Panc1 (cell line): ENCODE measurements around the gene SGF29. TPM values are rescaled to one million over a fixed set of nuclear protein-coding genes. Genes with fewer than 3 reads are reported as not detected.

Source experiments
- ATAC-seq: fragments of 200-7000 bp; cut with Tn5 transposase; 2 replicates; pipeline ENCODE4 v1.9.1; 2020; ENCODE audit warnings: mild to moderate bottlenecking, moderate library complexity
- BruUV-seq: library from RNA; stranded (reverse); fragments of 400-500 nt; replicated peaks from 2 replicates; lab custom pipeline; 2021; lab: Mats Ljungman, UMichigan
- CTCF ChIA-PET: fragments of 300-600 bp; sonication (Branson Sonifier 250); formaldehyde crosslinking; loops from one replicate; lab custom pipeline; 2022; ENCODE audit warnings: antibody characterized with exemption; lab: Charles Lee
- POLR2A ChIA-PET: fragments of 300-600 bp; sonication (Branson Sonifier 250); formaldehyde crosslinking; loops from one replicate; lab custom pipeline; 2022; ENCODE audit warnings: antibody characterized with exemption; lab: Charles Lee
- DNase-seq: peaks from one replicate; pipeline ENCODE4 v3.0.0-alpha.2; 2010; ENCODE audit warnings: low read depth, low spot score
- H3K27ac ChIP-seq: 2 replicates; pipeline ENCODE4 v1.5.1; 2011; ENCODE audit warnings: mild to moderate bottlenecking, low read length, inconsistent platforms
- H3K27me3 ChIP-seq: fragments of 200-500 bp; sonication (Bioruptor generic); 2 replicates; pipeline ENCODE4 v1.6.0; 2014; ENCODE audit warnings: low read length, inconsistent platforms; ENCODE audit not compliant: control insufficient read depth, insufficient read depth
- H3K36me3 ChIP-seq: fragments of 200-500 bp; sonication (Bioruptor generic); 2 replicates; pipeline ENCODE4 v1.5.1; 2014; ENCODE audit warnings: inconsistent platforms, mild to moderate bottlenecking, low read length, moderate library complexity; ENCODE audit not compliant: control insufficient read depth, insufficient read depth
- H3K4me1 ChIP-seq: 2 replicates; pipeline ENCODE4 v1.5.1; 2011; ENCODE audit warnings: inconsistent platforms, mild to moderate bottlenecking, low read length, moderate library complexity; ENCODE audit not compliant: control insufficient read depth, insufficient read depth
- H3K4me3 ChIP-seq, 2 experiments: 2 replicates each; pipeline ENCODE4 v1.5.1; 2011 to 2012; ENCODE audit warnings: low read depth in 2 of 2, low read length in 2 of 2, mild to moderate bottlenecking in 2 of 2, inconsistent platforms in 1 of 2, moderate library complexity in 1 of 2
- H3K9me3 ChIP-seq: fragments of 200-500 bp; sonication (Bioruptor generic); 2 replicates; pipeline ENCODE4 v1.5.1; 2014; ENCODE audit warnings: low read depth, mild to moderate bottlenecking, inconsistent platforms, low read length, moderate library complexity; ENCODE audit not compliant: control insufficient read depth, insufficient read depth
- POLR2AphosphoS5 ChIP-seq: IDR thresholded peaks from 2 replicates; pipeline ENCODE4 v1.6.1; 2012; ENCODE audit warnings: mild to moderate bottlenecking, low read depth, low read length, moderate library complexity
- REST ChIP-seq, 2 experiments: IDR thresholded peaks; 2 replicates each; pipeline ENCODE4 v1.6.1; 2011 to 2012; ENCODE audit warnings: low read depth in 2 of 2, control low read depth in 1 of 2, low read length in 1 of 2, mild to moderate bottlenecking in 1 of 2, moderate library complexity in 1 of 2; ENCODE audit not compliant: insufficient read depth in 1 of 2
- SIN3A ChIP-seq: IDR thresholded peaks from 2 replicates; pipeline ENCODE4 v1.6.1; 2012; ENCODE audit warnings: low read depth, mild to moderate bottlenecking, low read length, moderate library complexity, borderline replicate concordance; ENCODE audit not compliant: insufficient read depth
- TCF7L2 ChIP-seq: IDR thresholded peaks from 2 replicates; pipeline ENCODE4 v1.6.1; 2011; ENCODE audit warnings: mild to moderate bottlenecking, low read depth, low read length, inconsistent platforms
- in situ Hi-C: cut with HindIII; loops from 2 replicates; pipeline ENCODE4 v1.10.0; 2016; ENCODE audit warnings: low sequenced_read_pairs, low pct_unique_long_range_greater_than_20kb
- intact Hi-C: fragments of 100-400 bp; cut with micrococcal nuclease; formaldehyde crosslinking; loops from one replicate; pipeline ENCODE4 v1.10.0; 2022; ENCODE audit not compliant: unreplicated experiment
- total RNA-seq: library from RNA; stranded (reverse); gene quantifications from one replicate; pipeline ENCODE4 v1.2.1, GENCODE V29; 2021; ENCODE audit not compliant: unreplicated experiment
- TF ChIP-seq, protein P1 (sequence below): fragments of 450-650 bp; IDR thresholded peaks from 2 replicates; pipeline ENCODE4 v1.5.1; 2017; ENCODE audit warnings: mild to moderate bottlenecking

Gene SGF29
- total RNA-seq, 1 experiment from 2014 or later, result 29.5 TPM

- no peak for ATAC-seq
- BruUV-seq, result no TSS peak
Observed at GRCh38 chr16:28604186-28604565, 50.5 kb downstream of the SGF29 start.

DNA sequence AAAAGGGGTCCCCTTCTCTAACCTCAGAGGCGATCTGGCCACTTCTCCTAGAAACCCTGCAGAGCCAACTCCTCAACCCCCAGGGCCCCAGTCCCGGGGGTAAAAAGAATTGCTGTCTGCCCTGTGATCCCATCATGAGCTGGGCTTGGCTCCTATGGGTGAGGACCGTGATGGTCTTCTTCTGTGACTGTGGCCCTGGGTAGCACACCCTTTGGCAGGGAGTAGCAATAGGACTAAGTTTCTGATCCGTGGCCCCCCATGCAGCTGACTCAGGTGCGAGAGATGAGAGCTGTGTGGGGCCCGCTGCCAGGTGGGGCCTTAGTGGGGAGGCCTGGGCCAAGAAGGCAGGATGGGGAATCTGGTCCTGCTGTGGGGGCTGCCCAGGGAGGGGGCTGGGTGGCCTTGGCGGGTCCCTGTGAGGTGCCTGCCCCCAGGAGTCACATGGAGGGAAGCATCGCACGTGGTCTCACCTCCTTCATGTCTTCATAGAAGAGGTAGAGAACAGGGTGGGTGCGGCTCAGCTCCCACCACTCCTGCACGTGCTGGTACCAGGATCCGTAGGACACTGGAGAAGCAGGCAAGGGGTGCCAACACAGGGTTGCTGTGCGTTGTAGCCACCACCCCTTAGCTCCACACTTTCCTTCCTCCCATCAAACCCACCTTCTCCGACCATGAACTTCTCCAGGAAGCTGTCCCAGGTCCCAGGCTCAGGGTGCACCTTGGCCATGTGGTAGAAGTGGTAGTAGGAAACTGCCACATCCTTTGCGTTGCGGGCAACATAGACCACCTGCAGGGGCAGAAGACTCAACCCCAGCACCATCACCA, 52.8 kb downstream of the SGF29 start:
- no TSS peak for BruUV-seq
- ATAC-seq (no peak), DNase-seq (no peak)
- ChIA-PET CTCF (no interaction called here), POLR2A (no interaction called here)
- intact Hi-C loops (no loop called here), in situ Hi-C loops (no loop called here)
- H3K4me1 ChIP-seq, result no peaks in the 10 kb centered on the region; the same call in 1 of the 2 replicates
- no peak for TF ChIP-seq SIN3A
- no peak for TF ChIP-seq TCF7L2
- TF ChIP-seq REST (IDR thresholded peaks at IDR 0.05; ENCODE audit: insufficient read depth in 1 of 2, low read depth in 2 of 2, low read length in 1 of 2), result no peak
- TF ChIP-seq, protein P1, sequence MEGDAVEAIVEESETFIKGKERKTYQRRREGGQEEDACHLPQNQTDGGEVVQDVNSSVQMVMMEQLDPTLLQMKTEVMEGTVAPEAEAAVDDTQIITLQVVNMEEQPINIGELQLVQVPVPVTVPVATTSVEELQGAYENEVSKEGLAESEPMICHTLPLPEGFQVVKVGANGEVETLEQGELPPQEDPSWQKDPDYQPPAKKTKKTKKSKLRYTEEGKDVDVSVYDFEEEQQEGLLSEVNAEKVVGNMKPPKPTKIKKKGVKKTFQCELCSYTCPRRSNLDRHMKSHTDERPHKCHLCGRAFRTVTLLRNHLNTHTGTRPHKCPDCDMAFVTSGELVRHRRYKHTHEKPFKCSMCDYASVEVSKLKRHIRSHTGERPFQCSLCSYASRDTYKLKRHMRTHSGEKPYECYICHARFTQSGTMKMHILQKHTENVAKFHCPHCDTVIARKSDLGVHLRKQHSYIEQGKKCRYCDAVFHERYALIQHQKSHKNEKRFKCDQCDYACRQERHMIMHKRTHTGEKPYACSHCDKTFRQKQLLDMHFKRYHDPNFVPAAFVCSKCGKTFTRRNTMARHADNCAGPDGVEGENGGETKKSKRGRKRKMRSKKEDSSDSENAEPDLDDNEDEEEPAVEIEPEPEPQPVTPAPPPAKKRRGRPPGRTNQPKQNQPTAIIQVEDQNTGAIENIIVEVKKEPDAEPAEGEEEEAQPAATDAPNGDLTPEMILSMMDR, result no peak
- no peak for TF ChIP-seq POLR2AphosphoS5
- H3K27ac ChIP-seq, result no peak overlapping the region
- no peak overlapping the region for H3K4me3 ChIP-seq
- no peaks in the 10 kb centered on the region for H3K27me3 ChIP-seq
- no peaks in the 10 kb centered on the region for H3K36me3 ChIP-seq
- H3K9me3 ChIP-seq, result no peaks in the 10 kb centered on the region

More at GRCh38 chr16:28604186-28604565, 50.5 kb downstream of the SGF29 start:
- DNase-seq, result no peak
- in situ Hi-C loops (no loop called here), intact Hi-C loops (no loop called here)
- Histone ChIP-seq H3K27me3 (no peaks in the 10 kb centered on the region), H3K27ac (no peak overlapping the region), H3K4me1 (no peaks in the 10 kb centered on the region), H3K36me3 (no peaks in the 10 kb centered on the region), H3K9me3 (no peaks in the 10 kb centered on the region), H3K4me3 (no peak overlapping the region)
- ChIA-PET POLR2A (no interaction called here), CTCF (no interaction called here)
- TF ChIP-seq SIN3A (no peak), TCF7L2 (no peak), REST (IDR thresholded peaks at IDR 0.05; ENCODE audit: insufficient read depth in 1 of 2, low read depth in 2 of 2, low read length in 1 of 2) (no peak), POLR2AphosphoS5 (no peak)
